Skeletal muscle tissue (tissue), 4 donors: ENCODE measurements around the gene MIOS. TPM values are rescaled to one million over a fixed set of nuclear protein-coding genes. Genes with fewer than 3 reads are reported as not detected.

Source experiments
- H3K27ac ChIP-seq: one replicate; pipeline ENCODE4 v1.7.0; 2013; ENCODE audit warnings: mild to moderate bottlenecking, low read depth, low read length, inconsistent platforms
- H3K27me3 ChIP-seq, 3 donors: one replicate each; pipeline ENCODE4 v1.7.0; 2013; ENCODE audit warnings: low read length in 3 of 3; ENCODE audit not compliant: control insufficient read depth in 3 of 3, insufficient read depth in 3 of 3
- H3K36me3 ChIP-seq, 3 donors: one replicate each; pipeline ENCODE4 v1.7.0; 2013; ENCODE audit warnings: low read length in 3 of 3; ENCODE audit not compliant: control insufficient read depth in 3 of 3, insufficient read depth in 3 of 3
- H3K4me1 ChIP-seq, 3 donors: one replicate each; pipeline ENCODE4 v1.7.0; 2013; ENCODE audit warnings: low read length in 3 of 3, mild to moderate bottlenecking in 3 of 3; ENCODE audit not compliant: control insufficient read depth in 3 of 3, insufficient read depth in 3 of 3
- H3K4me3 ChIP-seq, 3 donors: one replicate each; pipeline ENCODE4 v1.7.0; 2013; ENCODE audit warnings: low read length in 3 of 3
- H3K9ac ChIP-seq, 3 donors: one replicate each; pipeline ENCODE4 v1.7.0; 2013; ENCODE audit warnings: low read length in 3 of 3, mild to moderate bottlenecking in 3 of 3, moderate library complexity in 2 of 3, low read depth in 1 of 3
- H3K9me3 ChIP-seq, 3 donors: one replicate each; pipeline ENCODE4 v1.7.0; 2013; ENCODE audit warnings: low read length in 3 of 3; ENCODE audit not compliant: control insufficient read depth in 3 of 3
- total RNA-seq: library from RNA; depleted of rRNA; stranded (reverse); fragments of >200 nt; gene quantifications from one replicate; pipeline ENCODE4 v1.2.3, GENCODE V29; 2014
- donor health status: Osteomylitis.

MIOS gene
- total RNA-seq, 1 donor from 2014 or later, result 35.5 TPM

- Histone ChIP-seq H3K36me3 (peaks cover 0 to 10% (median 0%) of the 10 kb centered on the region in 3 donors), H3K4me3 (no peak overlapping the region), H3K9ac (no peak overlapping the region), H3K4me1 (peaks cover 23 to 43% (median 25%) of the 10 kb centered on the region in 3 donors), H3K27me3 (no peaks in the 10 kb centered on the region), H3K9me3 (no peaks in the 10 kb centered on the region), H3K27ac (peak overlapping the region; percentile 55)
These were observed 1.5 kb upstream of the MIOS start for GRCh38 chr7:7565018-7565680.

DNA sequence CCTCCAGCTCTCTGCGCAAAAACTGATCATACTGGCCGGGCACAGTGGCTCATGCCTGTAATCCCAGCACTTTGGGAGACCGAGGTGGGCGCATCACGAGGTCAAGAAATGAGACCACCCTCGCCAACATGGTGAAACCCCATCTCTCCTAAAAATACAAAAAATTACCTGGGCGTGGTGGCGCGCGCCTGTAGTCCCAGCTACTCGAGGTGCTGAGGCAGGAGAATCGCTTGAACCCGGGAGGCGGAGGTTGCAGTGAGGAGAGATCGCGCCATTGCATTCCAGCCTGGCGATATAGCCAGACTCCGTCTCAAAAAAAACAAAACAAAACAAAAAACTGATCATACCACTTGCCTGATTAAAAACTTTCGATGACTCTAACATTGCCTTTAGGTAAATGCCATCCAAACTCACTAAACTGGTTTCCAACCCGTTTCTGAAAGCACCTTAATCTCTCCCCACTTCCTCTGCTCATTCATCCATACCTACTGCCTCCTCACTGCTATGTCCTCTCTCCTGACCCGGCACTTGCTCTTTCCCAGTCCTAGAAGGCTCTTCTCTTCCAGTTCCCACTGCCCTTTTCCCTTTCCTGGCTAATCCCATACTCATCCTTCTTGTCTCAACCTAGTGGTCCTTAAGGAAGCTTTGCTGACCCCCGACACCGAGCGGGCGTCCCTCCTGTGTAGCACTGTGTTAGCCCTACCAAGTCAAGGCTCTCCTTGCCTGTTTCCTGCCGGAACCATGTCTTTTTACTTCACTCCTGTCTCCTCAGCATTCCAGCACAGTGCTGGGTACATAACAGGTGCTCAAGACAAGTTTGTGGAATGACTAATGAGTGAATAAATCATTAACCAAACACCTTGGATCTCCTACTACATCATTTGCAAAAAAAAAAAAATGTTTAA is 686 bp upstream of the MIOS start:
- Histone ChIP-seq H3K27me3 (no peaks in the 10 kb centered on the region), H3K4me3 (peak overlapping the region; percentile 79 to 87 (median 83)), H3K27ac (peak overlapping the region; percentile 89), H3K36me3 (peaks cover 0 to 10% (median 0%) of the 10 kb centered on the region in 3 donors), H3K4me1 (peaks cover 23 to 43% (median 25%) of the 10 kb centered on the region in 3 donors), H3K9me3 (no peaks in the 10 kb centered on the region), H3K9ac (peak overlapping the region; percentile 83 to 92 (median 92))

- peak overlapping the region; percentile 79 to 87 (median 83) for H3K4me3 ChIP-seq
- H3K36me3 ChIP-seq, result peaks cover 0 to 21% (median 0%) of the 10 kb centered on the region in 3 donors
- H3K27ac ChIP-seq, result peak overlapping the region; percentile 89
- H3K9ac ChIP-seq, result peak overlapping the region; percentile 83 to 92 (median 92)
- H3K9me3 ChIP-seq, result no peaks in the 10 kb centered on the region
- H3K27me3 ChIP-seq, result no peaks in the 10 kb centered on the region
- peaks cover 23 to 43% (median 25%) of the 10 kb centered on the region in 3 donors for H3K4me1 ChIP-seq
These were observed 1.3 kb downstream of the MIOS start for GRCh38 chr7:7567898-7568531.

GRCh38 chr7:7568553-7568952 is 1.9 kb downstream of the MIOS start:
- Histone ChIP-seq H3K27me3 (no peaks in the 10 kb centered on the region), H3K36me3 (peaks cover 0 to 26% (median 0%) of the 10 kb centered on the region in 3 donors), H3K4me3 (peak overlapping the region; percentile 79 to 87 (median 83)), H3K4me1 (peaks cover 23 to 43% (median 25%) of the 10 kb centered on the region in 3 donors), H3K9ac (peak overlapping the region; percentile 14 to 92 (median 40)), H3K9me3 (no peaks in the 10 kb centered on the region), H3K27ac (no peak overlapping the region)

- peaks cover 0 to 26% (median 0%) of the 10 kb centered on the region in 3 donors for H3K36me3 ChIP-seq
- no peaks in the 10 kb centered on the region for H3K9me3 ChIP-seq
- H3K4me3 ChIP-seq, result no peak overlapping the region
- peaks cover 23 to 43% (median 25%) of the 10 kb centered on the region in 3 donors for H3K4me1 ChIP-seq
- peak overlapping the region in 1 of 3 donors; percentile 15 for H3K9ac ChIP-seq
- no peak overlapping the region for H3K27ac ChIP-seq
- no peaks in the 10 kb centered on the region for H3K27me3 ChIP-seq
These were observed 2.4 kb downstream of the MIOS start for GRCh38 chr7:7569081-7569527.

DNA sequence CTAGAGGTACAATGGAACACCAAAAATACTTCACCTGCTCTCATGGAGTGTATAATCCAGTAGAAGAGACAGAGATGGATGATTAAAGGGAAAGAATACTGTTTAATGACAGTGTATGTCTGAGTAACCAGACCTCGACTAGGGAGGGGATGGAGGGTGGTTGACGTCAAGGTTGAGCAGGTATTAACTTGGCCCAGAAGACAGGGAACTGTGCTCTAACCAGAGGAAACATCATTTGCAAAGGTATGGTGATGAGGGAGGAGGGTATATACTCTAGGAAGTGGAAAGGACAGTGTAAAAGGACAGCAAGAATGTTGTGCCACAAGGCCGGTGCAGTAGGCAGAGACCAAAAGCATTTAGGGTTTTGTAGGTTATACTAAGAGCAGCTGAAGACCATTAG is 2.9 kb downstream of the MIOS start:
- Histone ChIP-seq H3K36me3 (peaks cover 0 to 26% (median 0%) of the 10 kb centered on the region in 3 donors), H3K4me3 (no peak overlapping the region), H3K9ac (no peak overlapping the region), H3K27me3 (no peaks in the 10 kb centered on the region), H3K4me1 (peaks cover 23 to 39% (median 23%) of the 10 kb centered on the region in 3 donors), H3K9me3 (no peaks in the 10 kb centered on the region), H3K27ac (no peak overlapping the region)

DNA sequence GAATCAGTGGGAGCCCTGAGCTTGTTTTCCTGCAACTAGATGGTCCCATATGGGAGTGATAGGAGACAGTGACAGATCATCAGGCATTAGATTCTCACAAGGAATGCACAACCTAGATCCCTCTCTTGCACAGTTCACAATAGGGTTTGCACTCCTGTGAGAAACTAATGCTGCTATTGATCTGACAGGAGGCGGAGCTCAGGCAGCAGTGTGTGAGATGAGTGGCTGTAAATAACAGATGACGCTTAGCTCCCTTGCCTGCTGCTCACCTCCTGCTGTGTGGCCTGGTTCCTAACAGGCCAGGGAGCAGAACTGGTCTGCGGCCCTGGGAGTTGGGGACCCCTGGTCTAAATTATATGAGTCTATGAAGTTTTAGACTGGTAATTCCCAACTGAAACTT is 3.9 kb downstream of the MIOS start:
- H3K9ac ChIP-seq, result no peak overlapping the region
- no peak overlapping the region for H3K27ac ChIP-seq
- H3K27me3 ChIP-seq, result no peaks in the 10 kb centered on the region
- H3K36me3 ChIP-seq, result peaks cover 0 to 26% (median 0%) of the 10 kb centered on the region in 3 donors
- no peaks in the 10 kb centered on the region for H3K9me3 ChIP-seq
- H3K4me3 ChIP-seq, result no peak overlapping the region
- peaks cover 22 to 31% (median 23%) of the 10 kb centered on the region in 3 donors for H3K4me1 ChIP-seq

GRCh38 chr7:7573701-7574100 is 7.0 kb downstream of the MIOS start:
- H3K9ac ChIP-seq, result no peak overlapping the region
- no peak overlapping the region for H3K4me3 ChIP-seq
- no peaks in the 10 kb centered on the region for H3K9me3 ChIP-seq
- H3K4me1 ChIP-seq, result peaks cover 8 to 12% (median 11%) of the 10 kb centered on the region in 3 donors
- no peak overlapping the region for H3K27ac ChIP-seq
- H3K36me3 ChIP-seq, result peaks cover 0 to 26% (median 3%) of the 10 kb centered on the region in 3 donors
- H3K27me3 ChIP-seq, result no peaks in the 10 kb centered on the region

GRCh38 chr7:7576344-7576743 is 9.7 kb downstream of the MIOS start:
- no peak overlapping the region for H3K27ac ChIP-seq
- H3K9me3 ChIP-seq, result no peaks in the 10 kb centered on the region
- peaks cover 0 to 14% (median 3%) of the 10 kb centered on the region in 3 donors for H3K36me3 ChIP-seq
- H3K4me3 ChIP-seq, result no peak overlapping the region
- H3K27me3 ChIP-seq, result no peaks in the 10 kb centered on the region
- H3K9ac ChIP-seq, result no peak overlapping the region
- no peaks in the 10 kb centered on the region for H3K4me1 ChIP-seq
